Caco-2 (cell line): Measurements from ENCODE around the gene CDS1. TPM values are rescaled to one million over a fixed set of nuclear protein-coding genes. Genes with fewer than 3 reads are reported as not detected.
"Not testable (repeated sequence)": the region's sequence is repeated elsewhere in the genome, so short reads cannot be mapped to it uniquely, and the experiment has no call there.

Source experiments
- BruUV-seq: library from RNA; stranded (reverse); fragments of 400-500 nt; replicated peaks from 2 replicates; lab custom pipeline; 2021; lab: Mats Ljungman, UMichigan
- CTCF ChIA-PET: fragments of 300-600 bp; sonication (Branson Sonifier 250); formaldehyde crosslinking; loops from one replicate; lab custom pipeline; 2022; ENCODE audit warnings: antibody characterized with exemption; lab: Charles Lee
- POLR2A ChIA-PET: fragments of 300-600 bp; sonication (Branson Sonifier 250); formaldehyde crosslinking; loops from one replicate; lab custom pipeline; 2022; ENCODE audit warnings: antibody characterized with exemption; lab: Charles Lee
- DNase-seq, 2 experiments: peaks; one replicate each; pipeline versions ENCODE4 v3.0.0 to v3.0.0-alpha.2; 2020 to 2022
- H3K27me3 ChIP-seq: replicated peaks from 2 replicates; pipeline ENCODE4 v1.6.0; 2011; ENCODE audit warnings: low read length; ENCODE audit not compliant: control insufficient read depth, insufficient read depth
- H3K36me3 ChIP-seq: 2 replicates; pipeline ENCODE4 v1.5.1; 2011; ENCODE audit warnings: low read length; ENCODE audit not compliant: control insufficient read depth, insufficient read depth
- H3K4me1 ChIP-seq: fragments of 250-450 bp; sonication (Bioruptor Pico); 2 replicates; pipeline ENCODE4 v1.5.1; 2020; ENCODE audit warnings: mild to moderate bottlenecking
- H3K4me3 ChIP-seq: 2 replicates; pipeline ENCODE4 v1.5.1; 2011; ENCODE audit warnings: low read depth, mild to moderate bottlenecking, control low read depth, low read length
- H3K9me3 ChIP-seq: fragments of 250-450 bp; sonication (Bioruptor Pico); 2 replicates; pipeline ENCODE4 v1.5.1; 2020; ENCODE audit warnings: mild to moderate bottlenecking, moderate library complexity
- H3K27ac Mint-ChIP-seq: one replicate; pipeline ENCODE4 v1.8.0; 2022; ENCODE audit warnings: mixed read lengths; ENCODE audit not compliant: unreplicated experiment
- H3K27me3 Mint-ChIP-seq: one replicate; pipeline ENCODE4 v1.8.0; 2022; ENCODE audit warnings: mixed read lengths; ENCODE audit not compliant: insufficient read depth, unreplicated experiment
- H3K36me3 Mint-ChIP-seq: one replicate; pipeline ENCODE4 v1.8.0; 2022; ENCODE audit warnings: mild to moderate bottlenecking, mixed read lengths; ENCODE audit not compliant: insufficient read depth, unreplicated experiment
- H3K4me1 Mint-ChIP-seq: one replicate; pipeline ENCODE4 v1.8.0; 2022; ENCODE audit warnings: low read depth, mixed read lengths; ENCODE audit not compliant: unreplicated experiment
- H3K4me3 Mint-ChIP-seq: one replicate; pipeline ENCODE4 v1.8.0; 2022; ENCODE audit warnings: mild to moderate bottlenecking, moderate library complexity, mixed read lengths; ENCODE audit not compliant: unreplicated experiment
- H3K9me3 Mint-ChIP-seq: one replicate; pipeline ENCODE4 v1.8.0; 2022; ENCODE audit warnings: mixed read lengths; ENCODE audit not compliant: unreplicated experiment
- intact Hi-C: fragments of 100-400 bp; cut with micrococcal nuclease; formaldehyde crosslinking; loops from one replicate; pipeline ENCODE4 v1.10.0; 2022; ENCODE audit not compliant: unreplicated experiment
- total RNA-seq: library from RNA; stranded (reverse); gene quantifications from 2 replicates; pipeline ENCODE4 v1.2.3, GENCODE V29; 2022
- TF ChIP-seq, protein P1 (sequence below), 2 experiments: fragments of 200-600 bp in 1 of 2; IDR thresholded peaks; 1 replicate in 1 of 2; 2 replicates in 1 of 2; pipeline versions ENCODE4 v1.5.1 to v1.8.0; 2011 to 2022; ENCODE audit warnings: antibody characterized with exemption in 1 of 2, control low read depth in 1 of 2, inconsistent platforms in 1 of 2, low read depth in 1 of 2, low read length in 1 of 2, mild to moderate bottlenecking in 1 of 2, moderate library complexity in 1 of 2; ENCODE audit not compliant: insufficient read depth in 1 of 2, severe bottlenecking in 1 of 2, unreplicated experiment in 1 of 2

Gene CDS1
- total RNA-seq, 1 experiment from 2014 or later = 18.1 TPM

DNA sequence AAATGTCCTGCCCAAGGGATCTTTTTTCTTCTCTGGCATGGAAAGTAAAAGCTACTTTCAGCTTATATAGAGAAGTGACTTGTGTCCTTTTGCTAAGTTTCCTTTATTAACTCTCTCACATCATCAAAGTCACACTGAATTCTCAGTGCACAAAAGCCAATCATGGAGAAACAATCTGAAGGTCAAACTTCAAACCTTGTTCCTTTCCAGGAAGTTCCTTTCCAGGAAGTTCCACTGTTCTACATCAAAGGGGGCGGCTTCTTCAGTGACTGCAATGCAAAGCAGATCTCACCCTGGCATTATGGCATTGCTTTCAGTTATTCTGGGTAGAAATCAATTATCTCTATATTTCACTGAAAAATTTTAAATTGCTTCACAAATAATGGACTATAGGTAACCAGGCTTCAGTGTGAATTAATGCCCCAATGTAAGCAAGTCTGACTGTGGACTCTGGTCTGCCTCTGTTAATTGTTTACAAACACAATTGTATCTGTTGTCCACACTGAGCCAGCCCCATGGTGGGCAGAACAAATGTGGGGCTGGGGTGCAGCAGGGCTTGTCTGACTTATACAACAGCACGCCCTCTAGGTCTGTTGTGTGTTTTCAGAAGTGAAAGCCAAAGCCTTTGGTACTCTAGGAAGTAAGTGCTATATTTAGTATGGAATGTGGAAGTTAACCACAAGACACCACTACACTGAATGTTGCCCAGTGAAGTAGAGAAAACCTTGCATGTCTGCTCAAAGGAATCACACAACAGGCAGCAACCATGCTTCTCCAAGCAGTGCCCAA is 98.8 kb downstream of the CDS1 start:
- H3K36me3 ChIP-seq = no peaks in the 10 kb centered on the region; the same call in 1 of the 2 replicates
- H3K9me3 ChIP-seq = no peaks in the 10 kb centered on the region
- DNase-seq = no peak
- no peaks in the 10 kb centered on the region for H3K27me3 Mint-ChIP-seq
- intact Hi-C loops = no loop called here
- H3K4me1 Mint-ChIP-seq = no peaks in the 10 kb centered on the region
- no peaks in the 10 kb centered on the region for H3K27me3 ChIP-seq
- TF ChIP-seq, protein P1, sequence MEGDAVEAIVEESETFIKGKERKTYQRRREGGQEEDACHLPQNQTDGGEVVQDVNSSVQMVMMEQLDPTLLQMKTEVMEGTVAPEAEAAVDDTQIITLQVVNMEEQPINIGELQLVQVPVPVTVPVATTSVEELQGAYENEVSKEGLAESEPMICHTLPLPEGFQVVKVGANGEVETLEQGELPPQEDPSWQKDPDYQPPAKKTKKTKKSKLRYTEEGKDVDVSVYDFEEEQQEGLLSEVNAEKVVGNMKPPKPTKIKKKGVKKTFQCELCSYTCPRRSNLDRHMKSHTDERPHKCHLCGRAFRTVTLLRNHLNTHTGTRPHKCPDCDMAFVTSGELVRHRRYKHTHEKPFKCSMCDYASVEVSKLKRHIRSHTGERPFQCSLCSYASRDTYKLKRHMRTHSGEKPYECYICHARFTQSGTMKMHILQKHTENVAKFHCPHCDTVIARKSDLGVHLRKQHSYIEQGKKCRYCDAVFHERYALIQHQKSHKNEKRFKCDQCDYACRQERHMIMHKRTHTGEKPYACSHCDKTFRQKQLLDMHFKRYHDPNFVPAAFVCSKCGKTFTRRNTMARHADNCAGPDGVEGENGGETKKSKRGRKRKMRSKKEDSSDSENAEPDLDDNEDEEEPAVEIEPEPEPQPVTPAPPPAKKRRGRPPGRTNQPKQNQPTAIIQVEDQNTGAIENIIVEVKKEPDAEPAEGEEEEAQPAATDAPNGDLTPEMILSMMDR (IDR thresholded peaks at IDR 0.05; ENCODE audit: insufficient read depth in 1 of 2, low read depth in 1 of 2, low read length in 1 of 2, severe bottlenecking in 1 of 2, unreplicated experiment in 1 of 2) = no peak
- BruUV-seq = no TSS peak
- H3K27ac Mint-ChIP-seq = no peak overlapping the region
- H3K9me3 Mint-ChIP-seq = no peaks in the 10 kb centered on the region
- H3K4me1 ChIP-seq = peaks cover 11% of the 10 kb centered on the region
- H3K4me3 ChIP-seq = no peak overlapping the region
- POLR2A ChIA-PET = no interaction called here
- H3K4me3 Mint-ChIP-seq = no peak overlapping the region
- CTCF ChIA-PET = no interaction called here
- H3K36me3 Mint-ChIP-seq = peaks cover 56% of the 10 kb centered on the region

DNA sequence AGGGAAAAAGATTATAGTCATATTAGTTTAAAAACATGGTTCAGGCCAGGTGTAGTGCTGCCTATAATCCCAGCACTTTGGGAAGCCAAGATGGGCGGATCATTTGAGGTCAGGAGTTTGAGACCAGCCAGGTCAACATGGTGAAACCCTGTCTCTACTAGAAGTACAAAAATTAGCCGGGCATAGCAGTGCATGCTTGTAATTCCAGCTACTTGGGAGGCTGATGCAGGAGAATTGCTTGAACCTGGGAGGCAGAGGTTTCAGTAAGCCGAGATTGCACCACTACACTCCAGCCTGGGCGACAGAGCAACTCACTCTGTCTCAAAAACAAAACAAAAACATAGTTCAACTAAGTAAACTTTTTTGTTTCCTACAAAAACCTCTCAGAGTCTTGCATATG is 99.7 kb downstream of the CDS1 start:
- H3K4me1 Mint-ChIP-seq, BruUV-seq, H3K27me3 Mint-ChIP-seq, H3K9me3 Mint-ChIP-seq, intact Hi-C loops, POLR2A ChIA-PET, H3K27ac Mint-ChIP-seq, H3K9me3 ChIP-seq, CTCF ChIA-PET, H3K4me3 Mint-ChIP-seq, DNase-seq, H3K36me3 ChIP-seq, H3K4me3 ChIP-seq, H3K27me3 ChIP-seq: not testable (repeated sequence)
- peaks cover 11% of the 10 kb centered on the region for H3K4me1 ChIP-seq
- H3K36me3 Mint-ChIP-seq = peaks cover 46% of the 10 kb centered on the region

DNA sequence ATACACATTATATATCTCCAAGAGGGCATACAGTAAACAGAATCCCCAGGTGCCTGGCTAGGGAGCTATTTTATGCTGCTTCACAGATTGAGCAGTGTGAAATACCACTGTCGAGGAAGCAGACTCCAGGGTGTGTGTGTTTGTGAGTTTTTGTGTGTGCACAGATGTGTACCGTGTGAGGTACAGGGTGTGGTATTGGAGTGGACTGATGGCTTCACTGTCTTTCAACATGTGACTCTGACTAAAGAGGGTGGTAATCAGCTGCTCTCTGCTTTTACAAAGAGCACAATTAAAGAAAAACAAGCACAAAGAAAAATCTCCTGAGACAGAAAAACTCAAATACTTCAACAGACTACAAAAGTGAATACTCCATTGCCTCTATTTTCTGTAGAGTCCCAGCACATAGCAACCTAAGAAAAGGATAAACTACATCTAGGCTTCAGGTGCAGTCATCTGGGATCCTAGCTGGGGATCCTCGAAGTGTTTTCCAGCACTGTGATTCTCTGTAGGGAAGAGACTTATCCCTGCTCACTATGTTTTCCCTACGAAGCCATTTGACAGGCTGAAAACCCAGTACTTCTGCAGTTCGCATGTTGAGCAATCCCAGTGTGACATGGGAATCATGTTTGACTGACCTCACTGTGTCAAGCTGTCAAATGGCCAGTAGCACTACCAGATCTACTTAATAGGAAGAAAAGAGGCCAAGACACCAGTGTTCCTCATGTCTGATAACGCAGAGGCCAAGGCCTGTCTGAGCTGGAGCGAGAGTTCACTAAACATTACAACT is 100.3 kb downstream of the CDS1 start:
- intact Hi-C loops = no loop called here
- H3K4me1 ChIP-seq = peaks cover 11% of the 10 kb centered on the region
- DNase-seq = no peak
- Mint-ChIP-seq H3K27ac (no peak overlapping the region), H3K27me3 (no peaks in the 10 kb centered on the region), H3K4me3 (no peak overlapping the region), H3K4me1 (no peaks in the 10 kb centered on the region), H3K36me3 (peaks cover 43% of the 10 kb centered on the region), H3K9me3 (no peaks in the 10 kb centered on the region)
- TF ChIP-seq, protein P1 (IDR thresholded peaks at IDR 0.05; ENCODE audit: insufficient read depth in 1 of 2, low read depth in 1 of 2, low read length in 1 of 2, severe bottlenecking in 1 of 2, unreplicated experiment in 1 of 2) = no peak
- H3K27me3 ChIP-seq = no peaks in the 10 kb centered on the region
- CTCF ChIA-PET = no interaction called here
- H3K9me3 ChIP-seq = no peaks in the 10 kb centered on the region
- POLR2A ChIA-PET = no interaction called here
- H3K4me3 ChIP-seq = no peak overlapping the region
- no peaks in the 10 kb centered on the region; the same call in 1 of the 2 replicates for H3K36me3 ChIP-seq
- BruUV-seq = no TSS peak
